ENCODE measurements around the gene TMPRSS13.
A peak's percentile ranks its signal among the peaks of the same experiment; 100 is the strongest.

TMPRSS13 gene

GRCh38 chr11:117879516-117880480 is 49.4 kb downstream of the TMPRSS13 start:
- no peak overlapping the region for H2BK5ac ChIP-seq (ENCODE audit: low read depth, low read length, poor library complexity)
- no peak overlapping the region for H2BK120ac ChIP-seq (ENCODE audit: insufficient read depth, low read length, poor library complexity)
- no peaks in the 10 kb centered on the region for H3K79me1 ChIP-seq (ENCODE audit: low read length)
- WGBS (ENCODE audit: extremely low coverage, insufficient coverage, insufficient read length) = no CpG with 5 or more reads among the region's 11 CpGs
- no peak overlapping the region for H4K8ac ChIP-seq (ENCODE audit: low read depth, low read length)
- H4K12ac ChIP-seq (ENCODE audit: low read depth, low read length) = no peak overlapping the region
- H2AK5ac ChIP-seq (ENCODE audit: low read length) = no peak overlapping the region
- no peak overlapping the region for H4K91ac ChIP-seq (ENCODE audit: low read depth, low read length)
- H3K36me3 ChIP-seq (ENCODE audit: control insufficient read depth in 1 of 2, insufficient read depth in 2 of 2, low read length in 2 of 2) = no peaks in the 10 kb centered on the region
- H3K4me3 ChIP-seq (ENCODE audit: low read depth, low read length) = no peak overlapping the region
- H3K79me2 ChIP-seq (ENCODE audit: control insufficient read depth, insufficient read depth, low read length, poor library complexity) = no peaks in the 10 kb centered on the region
- H3K4ac ChIP-seq (ENCODE audit: low read depth, low read length) = no peak overlapping the region
- no peak overlapping the region for H2BK12ac ChIP-seq (ENCODE audit: low read length)
- no peak overlapping the region for H3K4me2 ChIP-seq (ENCODE audit: low read length)
- H3K9me3 ChIP-seq (ENCODE audit: insufficient read depth, low read depth, low read length) = peaks cover 2% of the 10 kb centered on the region
- no peak for DNase-seq
- peaks cover 5 to 8% of the 10 kb centered on the region in 2 experiments for H3K4me1 ChIP-seq (ENCODE audit: control insufficient read depth in 1 of 2, insufficient read depth in 2 of 2, low read length in 2 of 2)
- H2AFZ ChIP-seq (ENCODE audit: insufficient read depth, low read length, poor library complexity) = no peak overlapping the region
- H3K14ac ChIP-seq (ENCODE audit: low read length) = no peak overlapping the region
- no peak overlapping the region for H3K23ac ChIP-seq (ENCODE audit: low read length)
- no peak overlapping the region for H3K9ac ChIP-seq (ENCODE audit: low read length)
- peaks cover 31% of the 10 kb centered on the region for H3K27me3 ChIP-seq (ENCODE audit: insufficient read depth, low read length)
- no peak overlapping the region for H3K27ac ChIP-seq (ENCODE audit: low read depth, low read length)
- H3K18ac ChIP-seq (ENCODE audit: low read length) = no peak overlapping the region

- no peak overlapping the region for H2BK120ac ChIP-seq (ENCODE audit: insufficient read depth, low read length, poor library complexity)
- no peak overlapping the region for H3K27ac ChIP-seq (ENCODE audit: low read depth, low read length)
- no peak overlapping the region for H3K4me2 ChIP-seq (ENCODE audit: low read length)
- H4K12ac ChIP-seq (ENCODE audit: low read depth, low read length) = no peak overlapping the region
- H3K36me3 ChIP-seq (ENCODE audit: control insufficient read depth in 1 of 2, insufficient read depth in 2 of 2, low read length in 2 of 2) = no peaks in the 10 kb centered on the region
- WGBS (ENCODE audit: extremely low coverage, insufficient coverage, insufficient read length) = no CpG with 5 or more reads among the region's 3 CpGs
- no peak overlapping the region for H3K4ac ChIP-seq (ENCODE audit: low read depth, low read length)
- no peak overlapping the region for H2AK5ac ChIP-seq (ENCODE audit: low read length)
- no peak overlapping the region for H2AFZ ChIP-seq (ENCODE audit: insufficient read depth, low read length, poor library complexity)
- H3K4me3 ChIP-seq (ENCODE audit: low read depth, low read length) = no peak overlapping the region
- H3K4me1 ChIP-seq (ENCODE audit: control insufficient read depth in 1 of 2, insufficient read depth in 2 of 2, low read length in 2 of 2) = peaks cover 5 to 8% of the 10 kb centered on the region in 2 experiments
- H3K79me2 ChIP-seq (ENCODE audit: control insufficient read depth, insufficient read depth, low read length, poor library complexity) = no peaks in the 10 kb centered on the region
- H2BK5ac ChIP-seq (ENCODE audit: low read depth, low read length, poor library complexity) = no peak overlapping the region
- H3K79me1 ChIP-seq (ENCODE audit: low read length) = no peaks in the 10 kb centered on the region
- no peak overlapping the region for H3K23ac ChIP-seq (ENCODE audit: low read length)
- H3K14ac ChIP-seq (ENCODE audit: low read length) = no peak overlapping the region
- H2BK12ac ChIP-seq (ENCODE audit: low read length) = no peak overlapping the region
- H3K9ac ChIP-seq (ENCODE audit: low read length) = no peak overlapping the region
- H3K18ac ChIP-seq (ENCODE audit: low read length) = no peak overlapping the region
- H3K9me3 ChIP-seq (ENCODE audit: insufficient read depth, low read depth, low read length) = peaks cover 2% of the 10 kb centered on the region
- H3K27me3 ChIP-seq (ENCODE audit: insufficient read depth, low read length) = peaks cover 38% of the 10 kb centered on the region
- no peak overlapping the region for H4K8ac ChIP-seq (ENCODE audit: low read depth, low read length)
- H4K91ac ChIP-seq (ENCODE audit: low read depth, low read length) = no peak overlapping the region
- no peak for DNase-seq
Measured at GRCh38 chr11:117878939-117879475, 50.2 kb downstream of the TMPRSS13 start.

GRCh38 chr11:117878314-117878938 is 50.8 kb downstream of the TMPRSS13 start:
- Histone ChIP-seq H3K14ac (ENCODE audit: low read length) (no peak overlapping the region), H3K9ac (ENCODE audit: low read length) (no peak overlapping the region), H4K8ac (ENCODE audit: low read depth, low read length) (no peak overlapping the region), H2AFZ (ENCODE audit: insufficient read depth, low read length, poor library complexity) (no peak overlapping the region), H2BK5ac (ENCODE audit: low read depth, low read length, poor library complexity) (no peak overlapping the region), H4K91ac (ENCODE audit: low read depth, low read length) (no peak overlapping the region), H3K23ac (ENCODE audit: low read length) (no peak overlapping the region), H3K36me3 (ENCODE audit: control insufficient read depth in 1 of 2, insufficient read depth in 2 of 2, low read length in 2 of 2) (no peaks in the 10 kb centered on the region), H3K27me3 (ENCODE audit: insufficient read depth, low read length) (peaks cover 42% of the 10 kb centered on the region), H3K9me3 (ENCODE audit: insufficient read depth, low read depth, low read length) (peaks cover 2% of the 10 kb centered on the region), H3K18ac (ENCODE audit: low read length) (no peak overlapping the region), H2BK120ac (ENCODE audit: insufficient read depth, low read length, poor library complexity) (no peak overlapping the region), H3K79me1 (ENCODE audit: low read length) (no peaks in the 10 kb centered on the region), H3K4me3 (ENCODE audit: low read depth, low read length) (no peak overlapping the region), H2BK12ac (ENCODE audit: low read length) (no peak overlapping the region), H3K4me1 (ENCODE audit: control insufficient read depth in 1 of 2, insufficient read depth in 2 of 2, low read length in 2 of 2) (peaks cover 5 to 8% of the 10 kb centered on the region in 2 experiments), H2AK5ac (ENCODE audit: low read length) (no peak overlapping the region), H4K12ac (ENCODE audit: low read depth, low read length) (no peak overlapping the region), H3K79me2 (ENCODE audit: control insufficient read depth, insufficient read depth, low read length, poor library complexity) (no peaks in the 10 kb centered on the region), H3K27ac (ENCODE audit: low read depth, low read length) (no peak overlapping the region), H3K4me2 (ENCODE audit: low read length) (no peak overlapping the region), H3K4ac (ENCODE audit: low read depth, low read length) (no peak overlapping the region)
- DNase-seq = no peak
- no CpG with 5 or more reads among the region's 6 CpGs for WGBS (ENCODE audit: extremely low coverage, insufficient coverage, insufficient read length)

- Histone ChIP-seq H2AK5ac (ENCODE audit: low read length) (no peak overlapping the region), H3K23ac (ENCODE audit: low read length) (no peak overlapping the region), H3K4ac (ENCODE audit: low read depth, low read length) (no peak overlapping the region), H2BK5ac (ENCODE audit: low read depth, low read length, poor library complexity) (no peak overlapping the region), H2BK12ac (ENCODE audit: low read length) (no peak overlapping the region), H3K14ac (ENCODE audit: low read length) (no peak overlapping the region), H3K9ac (ENCODE audit: low read length) (no peak overlapping the region), H2BK120ac (ENCODE audit: insufficient read depth, low read length, poor library complexity) (no peak overlapping the region), H3K9me3 (ENCODE audit: insufficient read depth, low read depth, low read length) (peaks cover 2% of the 10 kb centered on the region), H3K27me3 (ENCODE audit: insufficient read depth, low read length) (peaks cover 42% of the 10 kb centered on the region), H3K27ac (ENCODE audit: low read depth, low read length) (no peak overlapping the region), H2AFZ (ENCODE audit: insufficient read depth, low read length, poor library complexity) (no peak overlapping the region), H3K18ac (ENCODE audit: low read length) (no peak overlapping the region), H3K4me3 (ENCODE audit: low read depth, low read length) (no peak overlapping the region), H3K79me1 (ENCODE audit: low read length) (no peaks in the 10 kb centered on the region), H3K4me2 (ENCODE audit: low read length) (peak overlapping the region; percentile 57), H4K91ac (ENCODE audit: low read depth, low read length) (no peak overlapping the region), H3K4me1 (ENCODE audit: control insufficient read depth in 1 of 2, insufficient read depth in 2 of 2, low read length in 2 of 2) (peaks cover 5 to 8% of the 10 kb centered on the region in 2 experiments), H4K8ac (ENCODE audit: low read depth, low read length) (no peak overlapping the region), H4K12ac (ENCODE audit: low read depth, low read length) (no peak overlapping the region), H3K36me3 (ENCODE audit: control insufficient read depth in 1 of 2, insufficient read depth in 2 of 2, low read length in 2 of 2) (no peaks in the 10 kb centered on the region), H3K79me2 (ENCODE audit: control insufficient read depth, insufficient read depth, low read length, poor library complexity) (no peaks in the 10 kb centered on the region)
- WGBS (ENCODE audit: extremely low coverage, insufficient coverage, insufficient read length) = no CpG with 5 or more reads among the region's 12 CpGs
- no peak for DNase-seq
Measured at GRCh38 chr11:117877120-117877784, 52.0 kb downstream of the TMPRSS13 start.

Measured in trophoblast cell (in vitro differentiated cells and primary cell).